ENCODE measurements around the gene UQCR11. TPM values are rescaled to one million over a fixed set of nuclear protein-coding genes. Genes with fewer than 3 reads are reported as not detected.

UQCR11 gene
- polyA plus RNA-seq, 1 donor (not counting 4 experiments of a cell fraction or from before 2014, with no cell fraction given) = 327 TPM

DNA sequence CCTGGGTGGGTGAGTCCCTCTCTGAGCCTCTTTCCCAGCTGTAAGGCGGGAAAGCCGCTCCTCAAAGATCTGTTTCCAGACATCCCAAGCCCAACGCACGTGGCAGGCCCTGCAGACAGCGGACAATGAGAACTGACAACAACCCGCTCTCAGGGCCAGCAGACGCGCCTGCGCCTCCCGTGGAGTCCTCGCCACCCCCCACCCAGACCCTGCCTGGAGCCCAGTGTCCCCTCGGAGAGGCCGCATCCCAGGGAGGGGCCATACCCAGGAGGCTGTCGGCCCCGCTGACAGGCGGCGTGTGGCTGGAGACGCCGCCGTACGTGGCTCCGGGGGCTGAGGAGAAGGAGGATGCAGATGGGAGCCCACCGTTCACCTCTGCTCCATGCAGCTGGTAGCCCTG lies 16.3 kb upstream of the UQCR11 start:
- Histone ChIP-seq H3K4me3 (ENCODE audit: control insufficient read depth in 2 of 3, extremely low read depth in 1 of 3, insufficient read depth in 2 of 3, low read depth in 1 of 3, low read length in 3 of 3) (no peak overlapping the region), H3K9ac (ENCODE audit: control insufficient read depth, extremely low read depth, insufficient read depth, low read length) (no peak overlapping the region), H3K36me3 (ENCODE audit: control insufficient read depth in 2 of 2, extremely low read depth in 1 of 2, insufficient read depth in 2 of 2, low read length in 2 of 2) (peaks cover 24 to 27% of the 10 kb centered on the region in 2 experiments), H3K27me3 (ENCODE audit: control insufficient read depth, extremely low read depth, insufficient read depth, low read length) (no peaks in the 10 kb centered on the region), H3K79me2 (ENCODE audit: control insufficient read depth, insufficient read depth, low read length) (no peaks in the 10 kb centered on the region), H2AFZ (ENCODE audit: control insufficient read depth, low read length) (no peak overlapping the region), H4K20me1 (ENCODE audit: control insufficient read depth, extremely low read depth, insufficient read depth, low read length) (no peaks in the 10 kb centered on the region), H3K27ac (ENCODE audit: control insufficient read depth, insufficient read depth, low read length) (no peak overlapping the region), H3K4me2 (ENCODE audit: control insufficient read depth, extremely low read depth, insufficient read depth, low read depth, low read length) (no peak overlapping the region), H3K9me3 (ENCODE audit: control insufficient read depth, low read depth, low read length) (no peaks in the 10 kb centered on the region), H3K9me1 (ENCODE audit: control insufficient read depth, extremely low read depth, insufficient read depth, low read length) (no peaks in the 10 kb centered on the region), H3K4me1 (ENCODE audit: control insufficient read depth, extremely low read depth, insufficient read depth, low read length) (no peaks in the 10 kb centered on the region)
- dilution Hi-C loops (cut with MboI; ENCODE audit: extremely low pct_ligation_motif_present, low sequenced_read_pairs) = no loop called here
- DNase-seq (ENCODE audit: low read depth, low spot score) (no peak), FAIRE-seq (no peak)
- TF ChIP-seq EZH2 (IDR thresholded peaks at IDR 0.05; ENCODE audit: low read length) = no peak
- TF ChIP-seq, protein P1, sequence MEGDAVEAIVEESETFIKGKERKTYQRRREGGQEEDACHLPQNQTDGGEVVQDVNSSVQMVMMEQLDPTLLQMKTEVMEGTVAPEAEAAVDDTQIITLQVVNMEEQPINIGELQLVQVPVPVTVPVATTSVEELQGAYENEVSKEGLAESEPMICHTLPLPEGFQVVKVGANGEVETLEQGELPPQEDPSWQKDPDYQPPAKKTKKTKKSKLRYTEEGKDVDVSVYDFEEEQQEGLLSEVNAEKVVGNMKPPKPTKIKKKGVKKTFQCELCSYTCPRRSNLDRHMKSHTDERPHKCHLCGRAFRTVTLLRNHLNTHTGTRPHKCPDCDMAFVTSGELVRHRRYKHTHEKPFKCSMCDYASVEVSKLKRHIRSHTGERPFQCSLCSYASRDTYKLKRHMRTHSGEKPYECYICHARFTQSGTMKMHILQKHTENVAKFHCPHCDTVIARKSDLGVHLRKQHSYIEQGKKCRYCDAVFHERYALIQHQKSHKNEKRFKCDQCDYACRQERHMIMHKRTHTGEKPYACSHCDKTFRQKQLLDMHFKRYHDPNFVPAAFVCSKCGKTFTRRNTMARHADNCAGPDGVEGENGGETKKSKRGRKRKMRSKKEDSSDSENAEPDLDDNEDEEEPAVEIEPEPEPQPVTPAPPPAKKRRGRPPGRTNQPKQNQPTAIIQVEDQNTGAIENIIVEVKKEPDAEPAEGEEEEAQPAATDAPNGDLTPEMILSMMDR (optimal IDR thresholded peaks at IDR 0.05 in 1 of 3, IDR thresholded peaks at IDR 0.05 in 1 of 3, conservative IDR thresholded peaks at IDR 0.05 in 1 of 3; ENCODE audit: extremely low read depth in 1 of 3, insufficient read depth in 2 of 3, low read length in 3 of 3) = no peak

DNA sequence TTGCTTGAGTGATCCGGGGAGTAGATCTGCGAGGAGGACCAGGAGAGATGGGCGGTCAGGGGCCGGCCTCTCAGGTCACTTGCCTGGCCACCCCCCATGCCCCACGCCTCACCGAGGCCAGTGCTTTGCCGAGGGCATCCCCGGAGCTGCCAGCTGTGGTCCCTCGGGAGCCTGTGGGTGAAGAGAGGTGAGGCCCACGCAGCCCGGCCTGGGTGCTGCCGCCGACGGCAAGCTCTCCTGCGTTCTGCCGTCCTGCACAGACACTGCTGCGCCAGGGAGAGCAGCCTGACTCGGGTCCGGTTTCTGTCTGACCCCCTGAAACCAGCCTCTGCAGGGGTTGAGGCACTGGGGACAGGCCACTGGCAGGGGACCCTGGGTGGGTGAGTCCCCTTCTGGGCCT lies 15.8 kb upstream of the UQCR11 start:
- TF ChIP-seq, protein P1 (optimal IDR thresholded peaks at IDR 0.05 in 1 of 3, IDR thresholded peaks at IDR 0.05 in 1 of 3, conservative IDR thresholded peaks at IDR 0.05 in 1 of 3; ENCODE audit: extremely low read depth in 1 of 3, insufficient read depth in 2 of 3, low read length in 3 of 3) = no peak
- TF ChIP-seq EZH2 (IDR thresholded peaks at IDR 0.05; ENCODE audit: low read length) = no peak
- Histone ChIP-seq H3K9me1 (ENCODE audit: control insufficient read depth, extremely low read depth, insufficient read depth, low read length) (no peaks in the 10 kb centered on the region), H3K79me2 (ENCODE audit: control insufficient read depth, insufficient read depth, low read length) (no peaks in the 10 kb centered on the region), H4K20me1 (ENCODE audit: control insufficient read depth, extremely low read depth, insufficient read depth, low read length) (no peaks in the 10 kb centered on the region), H2AFZ (ENCODE audit: control insufficient read depth, low read length) (no peak overlapping the region), H3K27ac (ENCODE audit: control insufficient read depth, insufficient read depth, low read length) (no peak overlapping the region), H3K4me1 (ENCODE audit: control insufficient read depth, extremely low read depth, insufficient read depth, low read length) (no peaks in the 10 kb centered on the region), H3K4me2 (ENCODE audit: control insufficient read depth, extremely low read depth, insufficient read depth, low read depth, low read length) (no peak overlapping the region), H3K27me3 (ENCODE audit: control insufficient read depth, extremely low read depth, insufficient read depth, low read length) (no peaks in the 10 kb centered on the region), H3K9ac (ENCODE audit: control insufficient read depth, extremely low read depth, insufficient read depth, low read length) (no peak overlapping the region), H3K36me3 (ENCODE audit: control insufficient read depth in 2 of 2, extremely low read depth in 1 of 2, insufficient read depth in 2 of 2, low read length in 2 of 2) (peaks cover 24 to 29% of the 10 kb centered on the region in 2 experiments), H3K4me3 (ENCODE audit: control insufficient read depth in 2 of 3, extremely low read depth in 1 of 3, insufficient read depth in 2 of 3, low read depth in 1 of 3, low read length in 3 of 3) (no peak overlapping the region), H3K9me3 (ENCODE audit: control insufficient read depth, low read depth, low read length) (no peaks in the 10 kb centered on the region)
- FAIRE-seq (no peak), DNase-seq (ENCODE audit: low read depth, low spot score) (no peak)
- dilution Hi-C loops (cut with MboI; ENCODE audit: extremely low pct_ligation_motif_present, low sequenced_read_pairs) = no loop called here
